HepG2 (cell line): ENCODE results near the gene C16orf82. TPM values are rescaled to one million over a fixed set of nuclear protein-coding genes. Genes with fewer than 3 reads are reported as not detected.

Experiments used
- ATAC-seq: fragments of 200-7000 bp; cut with Tn5 transposase; 3 replicates; pipeline ENCODE4 v1.9.1; 2020; ENCODE audit warnings: mild to moderate bottlenecking, moderate library complexity
- BruUV-seq: library from RNA; stranded (reverse); fragments of 400-500 nt; replicated peaks from 2 replicates; lab custom pipeline; 2021; lab: Mats Ljungman, UMichigan
- CTCF ChIA-PET: fragments of 300-600 bp; formaldehyde crosslinking; extraction: SDS; loops from one replicate; lab custom pipeline; 2021; ENCODE audit warnings: low total read pairs, inconsistent platforms, low intra/inter-chr PET ratio; lab: Yijun Ruan, JAX
- POLR2A ChIA-PET: fragments of 350-600 bp; sonication (Branson Sonifier 250); formaldehyde crosslinking; loops from one replicate; lab custom pipeline; 2020; ENCODE audit warnings: antibody characterized with exemption, inconsistent platforms; lab: Yijun Ruan, JAX
- DNase-seq: peaks from one replicate; pipeline ENCODE4 v3.0.0-alpha.2; 2015; ENCODE audit warnings: low spot score
- FAIRE-seq: peaks from 3 replicates; lab custom pipeline; 2011; peaks lifted over from hg19 to GRCh38; lab: Jason Lieb, UNC
- H2AFZ ChIP-seq: one replicate; pipeline ENCODE4 v1.6.1; 2011; ENCODE audit warnings: low read length, inconsistent platforms
- H3K27ac ChIP-seq: fragments of 300-600 bp; 3 replicates; pipeline ENCODE4 v1.8.0; 2011; ENCODE audit warnings: mixed run types, mild to moderate bottlenecking, mixed read lengths, low read length, inconsistent platforms; ENCODE audit not compliant: insufficient read depth; ENCODE audit errors: extremely low read length
- H3K27me3 ChIP-seq, 2 experiments: fragments of 200-600 bp in 1 of 2; 2 replicates in 1 of 2; 3 replicates in 1 of 2; pipeline versions ENCODE4 v1.6.0 to v1.8.0; 2011; ENCODE audit warnings: low read length in 2 of 2, mild to moderate bottlenecking in 2 of 2, moderate library complexity in 2 of 2, inconsistent platforms in 1 of 2; ENCODE audit not compliant: insufficient read depth in 2 of 2, control insufficient read depth in 1 of 2
- H3K36me3 ChIP-seq, 2 experiments: fragments of 200-600 bp in 1 of 2; replicated peaks in 1 of 2; 2 replicates in 1 of 2; 3 replicates in 1 of 2; pipeline versions ENCODE4 v1.5.1 to v1.8.0; 2011; ENCODE audit warnings: low read length in 2 of 2, inconsistent platforms in 1 of 2; ENCODE audit not compliant: insufficient read depth in 2 of 2, control insufficient read depth in 1 of 2
- H3K4me1 ChIP-seq: 2 replicates; pipeline ENCODE4 v1.5.1; 2012; ENCODE audit warnings: low read length, inconsistent platforms; ENCODE audit not compliant: insufficient read depth
- H3K4me2 ChIP-seq: 2 replicates; pipeline ENCODE4 v1.6.0; 2011; ENCODE audit warnings: low read depth, low read length, inconsistent platforms
- H3K4me3 ChIP-seq, 3 experiments: fragments of 200-600 bp in 1 of 3; sonication (generic), shearing (Covaris generic) in 1 of 3; replicated peaks in 1 of 3; 2 replicates each; pipeline ENCODE4 v1.5.1; 2011 to 2016; ENCODE audit warnings: low read length in 3 of 3, inconsistent platforms in 2 of 3, low read depth in 2 of 3, mild to moderate bottlenecking in 2 of 3, control low read depth in 1 of 3, mixed read lengths in 1 of 3; ENCODE audit not compliant: insufficient read depth in 1 of 3
- H3K79me2 ChIP-seq: one replicate; pipeline ENCODE4 v1.6.1; 2011; ENCODE audit warnings: low read length, inconsistent platforms; ENCODE audit not compliant: insufficient read depth
- H3K9ac ChIP-seq: 2 replicates; pipeline ENCODE4 v1.6.0; 2011; ENCODE audit warnings: mild to moderate bottlenecking, low read depth, low read length, inconsistent platforms; ENCODE audit not compliant: insufficient read depth
- H3K9me3 ChIP-seq: 2 replicates; pipeline ENCODE4 v1.5.1; 2012; ENCODE audit warnings: mild to moderate bottlenecking, low read length
- H4K20me1 ChIP-seq: 2 replicates; pipeline ENCODE4 v1.6.0; 2011; ENCODE audit warnings: inconsistent platforms, mild to moderate bottlenecking, low read length, moderate library complexity; ENCODE audit not compliant: insufficient read depth
- ARHGAP35 ChIP-seq: sonication (generic); formaldehyde crosslinking; IDR thresholded peaks from 2 replicates; pipeline ENCODE4 v1.9.0; 2022; ENCODE audit warnings: mild to moderate bottlenecking, inconsistent platforms, moderate library complexity, missing genetic modification reagents, borderline replicate concordance
- BCL6 ChIP-seq: IDR thresholded peaks from 2 replicates; pipeline ENCODE4 v1.6.1; 2016; ENCODE audit warnings: missing genetic modification reagents, missing compliant biosample characterization
- E2F5 ChIP-seq: sonication (generic); formaldehyde crosslinking; conservative IDR thresholded peaks from 2 replicates; pipeline ENCODE4 v1.4.0; 2020; ENCODE audit warnings: missing genetic modification reagents
- FOXO1 ChIP-seq: sonication (generic); formaldehyde crosslinking; IDR thresholded peaks from 2 replicates; pipeline ENCODE4 v1.4.0; 2020; ENCODE audit warnings: missing genetic modification reagents
- NCOR1 ChIP-seq: fragments of 200-600 bp; sonication (generic); IDR thresholded peaks from 2 replicates; pipeline ENCODE4 v1.7.0; 2017; ENCODE audit warnings: antibody characterized with exemption, low read length, borderline replicate concordance
- NFE2L2 ChIP-seq: fragments of 150-350 bp; IDR thresholded peaks from 2 replicates; pipeline ENCODE4 v1.6.1; 2014; ENCODE audit warnings: low read length
- REXO4 ChIP-seq: sonication (generic); formaldehyde crosslinking; IDR thresholded peaks from 2 replicates; pipeline ENCODE4 v1.8.0; 2022; ENCODE audit warnings: missing genetic modification reagents, mild to moderate bottlenecking, borderline replicate concordance
- RXRA ChIP-seq: sonication (generic); formaldehyde crosslinking; IDR thresholded peaks from 2 replicates; pipeline ENCODE4 v1.5.1; 2020; ENCODE audit warnings: missing genetic modification reagents
- SMAD3 ChIP-seq: sonication (generic); formaldehyde crosslinking; IDR thresholded peaks from 2 replicates; pipeline ENCODE4 v1.4.0; 2020; ENCODE audit warnings: missing genetic modification reagents
- SMYD3 ChIP-seq: sonication (generic); formaldehyde crosslinking; IDR thresholded peaks from 2 replicates; pipeline ENCODE4 v1.8.1; 2023; ENCODE audit warnings: mild to moderate bottlenecking, missing genetic modification reagents
- TOPORS ChIP-seq: sonication (generic); formaldehyde crosslinking; IDR thresholded peaks from 2 replicates; pipeline ENCODE4 v1.8.0; 2023; ENCODE audit warnings: mild to moderate bottlenecking, missing genetic modification reagents
- ZNF160 ChIP-seq: sonication (generic); formaldehyde crosslinking; IDR thresholded peaks from 2 replicates; pipeline ENCODE4 v1.8.0; 2022; ENCODE audit warnings: mild to moderate bottlenecking, inconsistent platforms, missing genetic modification reagents
- ZNF512 ChIP-seq: sonication (generic); formaldehyde crosslinking; IDR thresholded peaks from 2 replicates; pipeline ENCODE4 v1.4.0; 2020; ENCODE audit warnings: mild to moderate bottlenecking, missing genetic modification reagents
- ZNF883 ChIP-seq: sonication (generic); formaldehyde crosslinking; IDR thresholded peaks from 2 replicates; pipeline ENCODE4 v1.5.1; 2020; ENCODE audit warnings: mild to moderate bottlenecking, missing genetic modification reagents; ENCODE audit errors: not compliant biosample characterization
- WGBS: methylation state at CpG from one replicate; pipeline ENCODE4 v1.1.6; 2017; ENCODE audit warnings: low lambda C conversion rate; 5-methylcytosine and 5-hydroxymethylcytosine counted together
- in situ Hi-C: cut with HindIII; loops from 2 replicates; pipeline ENCODE4 v1.10.0; 2017; ENCODE audit warnings: low pct_unique_long_range_greater_than_20kb; ENCODE audit not compliant: extremely low pct_ligation_motif_present
- intact Hi-C: fragments of 100-400 bp; cut with micrococcal nuclease; formaldehyde crosslinking; loops from one replicate; pipeline ENCODE4 v1.10.0; 2022; ENCODE audit not compliant: unreplicated experiment
- polyA plus RNA-seq, 8 experiments: library from polyadenylated mRNA; depleted of rRNA in 3 of 8; stranded (reverse) in 7 of 8; unstranded in 1 of 8; fragments of >200 nt; fragmentation: Illumina TruSeq in 4 of 8; extraction: Trizol in 4 of 8; gene quantifications; 2 replicates each; pipeline versions ENCODE4 v1.2.1 to v1.2.3, GENCODE V29; 2011 to 2016; ENCODE audit warnings: low read depth in 4 of 8, missing spikeins in 1 of 8, mixed read lengths in 1 of 8; ENCODE audit not compliant: insufficient read depth in 1 of 8
- total RNA-seq, 5 experiments: library from RNA; depleted of rRNA; stranded (reverse); fragments of >200 nt; fragmentation: Illumina TruSeq; extraction: Trizol; gene quantifications; 2 replicates each; pipeline ENCODE4 v1.2.3, GENCODE V29; 2016; ENCODE audit warnings: low read depth in 1 of 5
- TF ChIP-seq, protein P1 (sequence below): sonication (generic); formaldehyde crosslinking; IDR thresholded peaks from 2 replicates; pipeline ENCODE4 v1.9.0; 2021; ENCODE audit warnings: missing genetic modification reagents, borderline replicate concordance
- TF ChIP-seq, protein P2 (sequence below): sonication (generic); formaldehyde crosslinking; IDR thresholded peaks from 2 replicates; pipeline ENCODE4 v1.8.1; 2023; ENCODE audit warnings: mild to moderate bottlenecking, missing genetic modification reagents

The C16orf82 gene
- total and polyA plus RNA-seq, 2 of the 13 experiments (the other 11 are each of a cell fraction or from before 2014, with no cell fraction given), result not detected

- Histone ChIP-seq H3K4me3 (no peak overlapping the region), H3K4me1 (no peaks in the 10 kb centered on the region), H3K36me3 (no peaks in the 10 kb centered on the region), H3K4me2 (no peak overlapping the region), H3K9me3 (no peaks in the 10 kb centered on the region), H3K79me2 (no peaks in the 10 kb centered on the region), H3K27ac (no peak overlapping the region), H3K27me3 (no peaks in the 10 kb centered on the region), H3K9ac (no peak overlapping the region), H2AFZ (no peak overlapping the region), H4K20me1 (no peaks in the 10 kb centered on the region)
- BruUV-seq, result no TSS peak
- in situ Hi-C loops, result no loop called here
- intact Hi-C loops, result no loop called here
- CTCF ChIA-PET, result no interaction called here
- ATAC-seq (no peak), FAIRE-seq (no peak), DNase-seq (no peak)
- 59% methylated on average over 23 of the region's 23 CpGs for WGBS
- TF ChIP-seq FOXO1, result no peak
- no peak for TF ChIP-seq TOPORS (CRISPR knock-in tag)
- no peak for TF ChIP-seq BCL6 (CRISPR knock-in tag)
- no peak for TF ChIP-seq E2F5 (CRISPR knock-in tag)
- TF ChIP-seq, protein P1, sequence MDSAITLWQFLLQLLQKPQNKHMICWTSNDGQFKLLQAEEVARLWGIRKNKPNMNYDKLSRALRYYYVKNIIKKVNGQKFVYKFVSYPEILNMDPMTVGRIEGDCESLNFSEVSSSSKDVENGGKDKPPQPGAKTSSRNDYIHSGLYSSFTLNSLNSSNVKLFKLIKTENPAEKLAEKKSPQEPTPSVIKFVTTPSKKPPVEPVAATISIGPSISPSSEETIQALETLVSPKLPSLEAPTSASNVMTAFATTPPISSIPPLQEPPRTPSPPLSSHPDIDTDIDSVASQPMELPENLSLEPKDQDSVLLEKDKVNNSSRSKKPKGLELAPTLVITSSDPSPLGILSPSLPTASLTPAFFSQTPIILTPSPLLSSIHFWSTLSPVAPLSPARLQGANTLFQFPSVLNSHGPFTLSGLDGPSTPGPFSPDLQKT (CRISPR knock-in tag), result no peak
- TF ChIP-seq ZNF160 (CRISPR knock-in tag), result no peak
- POLR2A ChIA-PET, result no interaction called here
Observed at GRCh38 chr16:27040732-27041131, 26.0 kb upstream of the C16orf82 start.

DNA sequence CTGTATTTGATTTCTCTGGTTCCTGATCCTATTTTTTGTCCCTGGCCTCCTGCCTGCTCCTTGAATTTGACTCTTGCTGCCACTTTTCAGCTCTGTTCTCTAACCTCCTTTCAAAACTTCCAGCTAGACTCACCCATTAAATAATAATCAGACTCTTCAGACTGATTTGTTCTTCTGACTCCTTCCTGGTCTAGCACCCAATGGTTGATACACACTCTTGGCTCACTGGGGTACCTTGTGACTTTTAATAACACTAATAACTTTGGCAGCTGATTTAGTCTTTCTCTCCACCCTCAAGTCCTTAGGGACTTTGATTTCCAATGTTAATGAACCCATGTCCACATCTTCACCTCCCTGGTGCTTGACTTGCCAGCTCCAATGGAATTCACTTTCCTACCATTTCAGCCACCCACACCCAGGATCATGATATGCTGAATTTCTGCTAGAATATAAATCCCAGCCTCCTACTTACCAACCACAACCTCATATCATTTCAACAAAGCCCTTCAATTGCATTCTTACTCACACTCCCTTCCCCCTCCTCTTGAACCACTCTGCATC, 19.7 kb upstream of the C16orf82 start:
- H3K36me3 ChIP-seq, result no peaks in the 10 kb centered on the region
- in situ Hi-C loops (no loop called here), intact Hi-C loops (no loop called here)
- no peak overlapping the region for H3K27ac ChIP-seq
- no peak overlapping the region for H3K9ac ChIP-seq
- FAIRE-seq (no peak), DNase-seq (no peak), ATAC-seq (no peak)
- no peaks in the 10 kb centered on the region for H3K4me1 ChIP-seq
- no peak overlapping the region for H3K4me2 ChIP-seq
- H3K27me3 ChIP-seq, result peaks cover 0 to 9% of the 10 kb centered on the region in 2 experiments; a peak in 2 of 5 replicates
- H4K20me1 ChIP-seq, result no peaks in the 10 kb centered on the region
- no peak overlapping the region for H3K4me3 ChIP-seq
- no TSS peak for BruUV-seq
- no peaks in the 10 kb centered on the region for H3K9me3 ChIP-seq
- ChIA-PET POLR2A (no interaction called here), CTCF (no interaction called here)
- no peaks in the 10 kb centered on the region for H3K79me2 ChIP-seq
- H2AFZ ChIP-seq, result no peak overlapping the region
- TF ChIP-seq SMAD3 (CRISPR knock-in tag) (no peak), REXO4 (CRISPR knock-in tag) (no peak), NFE2L2 (no peak), NCOR1 (no peak), SMYD3 (CRISPR knock-in tag) (no peak), ARHGAP35 (CRISPR knock-in tag) (no peak), ZNF883 (CRISPR knock-in tag) (no peak), ZNF512 (CRISPR knock-in tag) (no peak), RXRA (CRISPR knock-in tag) (no peak)
- TF ChIP-seq, protein P2, sequence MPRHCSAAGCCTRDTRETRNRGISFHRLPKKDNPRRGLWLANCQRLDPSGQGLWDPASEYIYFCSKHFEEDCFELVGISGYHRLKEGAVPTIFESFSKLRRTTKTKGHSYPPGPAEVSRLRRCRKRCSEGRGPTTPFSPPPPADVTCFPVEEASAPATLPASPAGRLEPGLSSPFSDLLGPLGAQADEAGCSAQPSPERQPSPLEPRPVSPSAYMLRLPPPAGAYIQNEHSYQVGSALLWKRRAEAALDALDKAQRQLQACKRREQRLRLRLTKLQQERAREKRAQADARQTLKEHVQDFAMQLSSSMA, result no peak
